HL-60 (cell line): ENCODE data around the gene UBXN11.

Source experiments
- TF ChIP-seq, protein P1 (sequence below): IDR thresholded peaks from one replicate; pipeline ENCODE4 v1.5.1; 2011; ENCODE audit warnings: low read length, control low read depth, inconsistent platforms; ENCODE audit not compliant: insufficient read depth
- TF ChIP-seq, protein P2 (sequence below): IDR thresholded peaks from 2 replicates; pipeline ENCODE4 v1.6.1; 2012; ENCODE audit warnings: low read depth; ENCODE audit not compliant: insufficient replicate concordance

GRCh38 chr1:26274801-26275425, 31.5 kb downstream of the UBXN11 start:
- TF ChIP-seq, protein P1, sequence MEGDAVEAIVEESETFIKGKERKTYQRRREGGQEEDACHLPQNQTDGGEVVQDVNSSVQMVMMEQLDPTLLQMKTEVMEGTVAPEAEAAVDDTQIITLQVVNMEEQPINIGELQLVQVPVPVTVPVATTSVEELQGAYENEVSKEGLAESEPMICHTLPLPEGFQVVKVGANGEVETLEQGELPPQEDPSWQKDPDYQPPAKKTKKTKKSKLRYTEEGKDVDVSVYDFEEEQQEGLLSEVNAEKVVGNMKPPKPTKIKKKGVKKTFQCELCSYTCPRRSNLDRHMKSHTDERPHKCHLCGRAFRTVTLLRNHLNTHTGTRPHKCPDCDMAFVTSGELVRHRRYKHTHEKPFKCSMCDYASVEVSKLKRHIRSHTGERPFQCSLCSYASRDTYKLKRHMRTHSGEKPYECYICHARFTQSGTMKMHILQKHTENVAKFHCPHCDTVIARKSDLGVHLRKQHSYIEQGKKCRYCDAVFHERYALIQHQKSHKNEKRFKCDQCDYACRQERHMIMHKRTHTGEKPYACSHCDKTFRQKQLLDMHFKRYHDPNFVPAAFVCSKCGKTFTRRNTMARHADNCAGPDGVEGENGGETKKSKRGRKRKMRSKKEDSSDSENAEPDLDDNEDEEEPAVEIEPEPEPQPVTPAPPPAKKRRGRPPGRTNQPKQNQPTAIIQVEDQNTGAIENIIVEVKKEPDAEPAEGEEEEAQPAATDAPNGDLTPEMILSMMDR: no peak
- TF ChIP-seq, protein P2, sequence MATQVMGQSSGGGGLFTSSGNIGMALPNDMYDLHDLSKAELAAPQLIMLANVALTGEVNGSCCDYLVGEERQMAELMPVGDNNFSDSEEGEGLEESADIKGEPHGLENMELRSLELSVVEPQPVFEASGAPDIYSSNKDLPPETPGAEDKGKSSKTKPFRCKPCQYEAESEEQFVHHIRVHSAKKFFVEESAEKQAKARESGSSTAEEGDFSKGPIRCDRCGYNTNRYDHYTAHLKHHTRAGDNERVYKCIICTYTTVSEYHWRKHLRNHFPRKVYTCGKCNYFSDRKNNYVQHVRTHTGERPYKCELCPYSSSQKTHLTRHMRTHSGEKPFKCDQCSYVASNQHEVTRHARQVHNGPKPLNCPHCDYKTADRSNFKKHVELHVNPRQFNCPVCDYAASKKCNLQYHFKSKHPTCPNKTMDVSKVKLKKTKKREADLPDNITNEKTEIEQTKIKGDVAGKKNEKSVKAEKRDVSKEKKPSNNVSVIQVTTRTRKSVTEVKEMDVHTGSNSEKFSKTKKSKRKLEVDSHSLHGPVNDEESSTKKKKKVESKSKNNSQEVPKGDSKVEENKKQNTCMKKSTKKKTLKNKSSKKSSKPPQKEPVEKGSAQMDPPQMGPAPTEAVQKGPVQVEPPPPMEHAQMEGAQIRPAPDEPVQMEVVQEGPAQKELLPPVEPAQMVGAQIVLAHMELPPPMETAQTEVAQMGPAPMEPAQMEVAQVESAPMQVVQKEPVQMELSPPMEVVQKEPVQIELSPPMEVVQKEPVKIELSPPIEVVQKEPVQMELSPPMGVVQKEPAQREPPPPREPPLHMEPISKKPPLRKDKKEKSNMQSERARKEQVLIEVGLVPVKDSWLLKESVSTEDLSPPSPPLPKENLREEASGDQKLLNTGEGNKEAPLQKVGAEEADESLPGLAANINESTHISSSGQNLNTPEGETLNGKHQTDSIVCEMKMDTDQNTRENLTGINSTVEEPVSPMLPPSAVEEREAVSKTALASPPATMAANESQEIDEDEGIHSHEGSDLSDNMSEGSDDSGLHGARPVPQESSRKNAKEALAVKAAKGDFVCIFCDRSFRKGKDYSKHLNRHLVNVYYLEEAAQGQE: no peak
